H1 (cell line): Measurements from ENCODE around the gene TECTB. TPM values are rescaled to one million over a fixed set of nuclear protein-coding genes. Genes with fewer than 3 reads are reported as not detected.

ENCODE experiments used
- POLR2AphosphoS5 ChIP-seq: IDR thresholded peaks from 2 replicates; pipeline ENCODE4 v1.6.1; 2011; ENCODE audit warnings: low read depth, low read length
- RNF2 ChIP-seq: fragments of 200-900, 300-1000 bp; sonication (generic); IDR thresholded peaks from 2 replicates; pipeline ENCODE4 v1.7.1; 2016; ENCODE audit warnings: borderline replicate concordance, low read depth, mild to moderate bottlenecking, antibody characterized with exemption, low read length; ENCODE audit not compliant: poor library complexity, severe bottlenecking; ENCODE audit errors: missing control alignments
- polyA plus RNA-seq, 7 experiments: library from polyadenylated mRNA; depleted of rRNA in 3 of 7; stranded (reverse) in 5 of 7; unstranded in 2 of 7; fragments of >200 nt in 5 of 7; fragments of 200-250 nt in 2 of 7; gene quantifications; 1 replicate in 5 of 7; 2 replicates in 1 of 7; 4 replicates in 1 of 7; pipeline versions ENCODE4 v1.2.1 to v1.2.3, GENCODE V29; 2011 to 2013; ENCODE audit warnings: missing spikeins in 2 of 7, mixed read lengths in 2 of 7
- total RNA-seq: library from RNA; stranded (reverse); fragmentation: NEBNext Ultra II Directional; extraction: Animal tissue kit (Norgen Biotek cat#: 25700); gene quantifications from 2 replicates; pipeline ENCODE4 v1.2.1, GENCODE V29; 2021

Gene TECTB
- total and polyA plus RNA-seq, 2 of the 8 experiments (the other 6 are each of a cell fraction or from before 2014, with no cell fraction given): not detected

GRCh38 chr10:112330607-112331160 is 47.5 kb downstream of the TECTB start (continued):
- TF ChIP-seq RNF2 (no peak), POLR2AphosphoS5 (no peak)
